ENCODE measurements around the gene PNLDC1.

PNLDC1 gene

DNA sequence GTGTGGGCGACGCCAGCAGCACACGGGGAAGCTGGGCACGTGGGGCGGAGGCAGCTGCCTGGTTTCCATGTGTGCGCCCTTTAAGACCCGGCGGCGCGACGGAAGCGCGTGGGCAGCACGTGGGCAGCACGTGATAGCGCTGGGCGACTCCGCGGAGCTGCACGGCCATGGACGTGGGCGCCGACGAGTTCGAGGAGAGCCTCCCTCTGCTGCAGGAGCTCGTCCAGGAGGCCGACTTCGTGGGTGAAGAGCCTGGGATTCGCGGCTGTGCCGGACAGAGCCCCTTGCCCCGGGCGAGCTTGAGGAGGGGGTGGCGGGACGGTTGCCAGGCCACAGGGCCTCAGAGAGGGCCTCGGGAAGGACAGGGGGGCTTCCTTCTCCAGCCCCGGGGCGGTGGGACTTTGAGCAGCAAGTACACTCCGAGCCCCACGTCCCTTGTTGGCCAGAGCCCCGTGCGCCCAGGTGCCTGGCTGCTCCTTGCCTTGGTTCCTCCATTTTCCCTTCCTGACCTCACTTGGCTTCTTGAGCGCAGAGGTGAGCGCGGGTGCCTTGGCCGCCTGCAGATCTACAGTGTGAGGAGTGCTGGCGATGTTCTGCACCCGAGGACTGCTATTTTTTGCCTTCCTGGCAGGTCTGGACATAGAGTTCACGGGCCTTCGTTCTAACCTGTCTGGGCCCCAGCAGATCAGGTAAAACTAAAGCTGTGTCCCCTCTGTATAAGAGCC lies at the start of gene PNLDC1:
Gene PNLDC1 (plus strand): TSS at position 136 of the 725 bp plus-strand sequence. CDS start 32 bp downstream, at position 168.
- no peak for DNase-seq

DNA sequence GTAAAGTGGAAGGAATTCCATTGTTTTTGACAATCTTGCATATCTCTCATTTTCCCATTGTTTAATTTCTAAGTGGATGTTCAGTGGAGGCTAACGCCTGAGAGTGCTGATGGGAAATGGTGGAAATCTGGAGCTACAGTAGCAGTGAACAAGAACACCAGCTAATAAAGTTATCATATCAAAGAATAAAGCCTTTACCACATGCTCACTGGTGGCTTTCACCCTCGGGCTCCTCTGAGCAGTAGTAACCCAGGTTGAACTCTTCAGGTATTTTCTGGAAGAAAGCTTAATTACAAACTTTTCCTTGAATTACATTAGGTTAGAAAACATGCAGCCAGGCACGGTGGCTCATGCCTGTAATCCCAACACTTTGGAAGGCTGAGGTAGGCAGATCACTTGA lies 48.6 kb upstream of the PNLDC1 start:
- no peak for DNase-seq

GRCh38 chr6:159753081-159753872 lies 46.8 kb upstream of the PNLDC1 start:
- no peak for DNase-seq

DNA sequence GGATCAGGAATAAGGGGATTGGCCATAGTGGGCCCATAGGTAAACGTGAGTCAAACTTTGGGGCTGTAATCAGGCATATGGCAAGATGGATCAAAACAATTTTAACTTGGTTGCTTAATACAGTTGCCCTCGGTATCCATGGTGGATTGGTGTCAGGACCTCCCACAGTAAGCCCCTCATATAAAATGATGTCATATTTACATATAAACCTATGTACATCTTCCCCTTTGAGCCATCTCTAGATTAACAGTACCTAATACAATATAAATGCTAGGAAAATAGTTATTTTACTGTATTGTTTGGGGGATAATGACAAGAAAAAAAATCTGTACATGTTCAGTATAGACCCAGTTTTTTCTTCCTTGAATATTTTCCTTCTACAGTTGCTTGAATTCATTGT lies 45.7 kb upstream of the PNLDC1 start:
- no peak for DNase-seq

- DNase-seq, result no peak
These were observed 44.8 kb upstream of the PNLDC1 start for GRCh38 chr6:159754959-159755914.

DNA sequence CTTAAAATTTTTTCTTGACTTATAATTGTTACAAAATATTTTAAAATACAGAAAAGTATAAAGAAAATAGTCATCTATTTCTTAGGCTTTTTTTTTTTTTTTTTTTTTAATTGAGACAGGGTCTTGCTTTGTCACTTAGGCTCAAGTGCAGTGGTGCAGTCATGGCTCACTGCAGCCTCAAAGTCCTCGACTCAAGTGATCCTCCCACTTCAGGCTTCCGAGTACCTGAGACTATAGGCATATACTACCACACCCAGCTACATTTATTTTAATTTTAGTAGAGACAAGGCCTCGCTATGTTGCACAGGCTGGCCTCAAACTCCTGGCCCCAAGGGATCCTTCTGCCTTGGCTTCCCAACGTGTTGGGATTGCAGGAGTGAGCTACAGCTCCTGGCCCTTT lies 43.6 kb upstream of the PNLDC1 start:
- no peak for DNase-seq

- no peak for DNase-seq
These were observed 41.8 kb upstream of the PNLDC1 start for GRCh38 chr6:159758031-159759001.

DNA sequence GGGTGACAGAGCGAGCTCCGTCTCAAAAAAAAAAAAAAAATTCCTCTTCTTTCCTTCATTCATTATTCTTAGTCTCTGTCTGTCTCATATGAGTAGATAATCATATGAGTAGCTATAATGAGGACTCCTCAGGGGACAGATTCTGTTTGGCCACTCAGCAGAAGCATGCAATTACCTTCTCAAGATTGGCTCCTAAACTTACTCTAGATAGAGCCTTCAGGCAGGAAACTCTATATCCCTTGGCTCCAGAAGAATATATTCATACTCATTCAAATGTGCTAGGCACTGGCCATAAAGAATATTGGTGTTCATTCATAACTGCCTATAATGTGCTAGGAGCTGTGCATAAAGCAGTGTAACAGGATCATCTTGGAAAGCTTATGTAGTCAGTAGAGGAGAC lies 40.4 kb upstream of the PNLDC1 start:
- DNase-seq, result no peak

DNA sequence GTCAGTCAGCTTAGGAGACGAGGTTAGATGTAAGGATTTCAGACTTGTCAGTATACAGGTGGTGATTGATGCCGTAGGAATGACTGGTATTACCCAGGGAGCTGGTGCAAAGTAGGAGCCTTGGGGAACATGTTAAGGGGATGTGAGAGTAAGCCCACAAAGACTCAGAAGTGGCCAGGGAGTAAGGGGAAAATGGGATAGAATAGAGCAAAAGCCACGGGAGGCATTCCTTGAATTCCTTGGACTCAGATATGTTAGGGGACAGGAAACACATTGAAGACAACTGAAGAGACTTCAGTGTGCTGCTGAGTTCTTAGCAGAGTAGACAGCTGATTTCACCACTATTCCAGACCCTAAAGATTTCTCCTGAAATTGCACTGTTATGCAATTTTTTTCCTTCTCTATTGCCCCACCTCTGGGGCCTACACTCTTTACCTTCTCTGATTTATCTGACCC lies 39.4 kb upstream of the PNLDC1 start:
- no peak for DNase-seq

DNA sequence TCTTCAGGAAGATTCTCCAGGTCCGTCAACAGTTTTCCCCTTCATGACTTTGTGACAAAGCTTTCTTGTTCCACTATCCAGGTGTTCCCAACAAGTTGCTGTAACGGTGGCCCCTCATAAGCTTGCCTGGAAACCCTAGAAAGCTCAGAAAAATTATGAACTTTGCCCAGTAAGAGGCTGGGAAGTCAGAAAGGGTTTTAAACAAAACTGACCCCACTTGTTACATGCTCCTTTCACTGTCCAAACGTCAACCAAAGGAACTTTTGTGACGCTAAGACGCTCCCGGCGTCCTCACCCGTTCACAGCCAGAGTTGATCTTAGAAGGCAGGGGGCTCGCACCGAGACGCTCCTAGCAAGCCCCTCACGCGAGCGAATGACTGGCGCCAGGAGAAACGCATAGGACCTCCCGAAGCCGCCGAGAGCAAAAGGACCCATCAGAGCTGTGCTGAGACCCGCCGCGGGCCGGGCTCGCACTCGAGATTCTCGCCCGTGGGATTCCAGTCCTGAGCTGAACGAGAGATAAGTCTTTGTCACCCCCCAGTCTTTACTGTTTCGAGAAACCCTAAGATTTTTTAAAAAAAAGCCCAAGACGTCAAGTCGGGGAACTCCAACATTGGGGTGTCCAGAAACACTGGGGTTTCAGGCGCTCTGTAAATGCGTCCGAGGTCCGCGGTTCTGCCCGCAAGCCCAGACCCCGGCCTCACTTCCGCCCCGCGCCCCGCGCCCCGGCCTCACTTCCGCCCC lies 38.8 kb upstream of the PNLDC1 start:
- no peak for DNase-seq

DNA sequence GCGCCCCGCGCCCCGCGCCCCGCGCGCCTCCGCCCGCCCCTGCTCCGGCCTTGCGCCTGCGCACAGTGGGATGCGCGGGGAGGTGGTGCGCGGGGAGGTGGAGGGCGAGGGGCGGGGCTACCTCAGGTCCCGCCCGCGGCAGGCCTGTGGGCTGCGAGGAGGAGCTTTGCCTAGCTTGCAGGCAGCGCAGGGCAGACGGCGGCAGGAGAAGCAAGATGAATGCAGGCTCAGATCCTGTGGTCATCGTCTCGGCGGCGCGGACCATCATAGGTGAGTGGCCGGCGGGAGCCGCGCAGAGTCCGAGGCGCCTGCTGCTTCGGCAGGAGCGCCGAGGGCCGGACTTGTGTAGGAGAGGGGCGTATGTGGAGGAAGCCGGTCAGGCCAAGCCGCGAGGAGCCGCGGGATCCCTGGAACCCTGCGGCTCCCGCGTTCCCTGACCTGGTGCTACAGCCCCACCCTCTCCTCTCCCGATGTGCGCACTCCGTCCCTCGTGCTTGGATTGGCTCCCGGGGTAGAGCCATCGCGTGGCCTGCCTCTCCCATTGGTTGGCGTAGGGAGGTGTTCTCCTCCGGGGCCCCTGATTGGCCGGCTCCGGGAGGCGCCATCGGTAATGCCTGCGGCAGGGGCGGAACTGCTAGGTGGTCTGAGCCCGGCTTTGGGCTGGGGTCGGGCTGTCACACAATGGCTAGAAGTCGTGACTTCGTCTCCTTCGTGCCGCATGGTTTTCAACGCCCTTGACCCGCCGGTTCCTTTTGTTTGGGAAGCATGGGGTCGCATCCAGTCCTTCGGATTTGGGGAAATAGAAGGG lies 38.0 kb upstream of the PNLDC1 start, which contains the start of gene ACAT2:
Gene ACAT2 (plus strand): TSS at position 173 of the 808 bp plus-strand sequence. CDS start 43 bp downstream, at position 216.
- peak; percentile 83 for DNase-seq

DNA sequence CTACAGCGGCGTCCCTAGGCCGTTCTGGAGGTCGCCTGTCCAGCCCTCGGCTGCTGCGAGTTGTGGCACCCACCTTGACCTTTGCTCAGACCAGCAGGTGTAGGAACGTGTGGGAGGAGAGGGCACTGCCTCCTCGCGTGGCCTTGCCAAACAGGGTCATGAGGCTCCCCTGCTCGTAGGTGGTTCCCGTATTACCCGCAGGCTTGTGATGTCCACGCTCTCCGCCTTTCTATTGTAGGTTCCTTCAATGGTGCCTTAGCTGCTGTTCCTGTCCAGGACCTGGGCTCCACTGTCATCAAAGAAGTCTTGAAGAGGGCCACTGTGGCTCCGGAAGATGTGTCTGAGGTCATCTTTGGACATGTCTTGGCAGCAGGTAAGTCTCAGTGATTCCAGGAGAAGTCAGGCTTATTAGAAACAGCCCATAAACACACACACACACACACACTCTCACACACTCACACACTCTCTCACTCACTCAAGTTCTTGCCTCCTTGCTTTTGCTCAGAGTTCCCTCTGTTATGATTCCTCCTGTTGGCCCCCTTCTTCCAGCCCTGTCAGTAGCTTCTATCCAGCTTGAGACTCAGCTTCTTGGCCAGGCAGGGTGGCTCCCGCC lies 37.3 kb upstream of the PNLDC1 start:
- no peak for DNase-seq

DNA sequence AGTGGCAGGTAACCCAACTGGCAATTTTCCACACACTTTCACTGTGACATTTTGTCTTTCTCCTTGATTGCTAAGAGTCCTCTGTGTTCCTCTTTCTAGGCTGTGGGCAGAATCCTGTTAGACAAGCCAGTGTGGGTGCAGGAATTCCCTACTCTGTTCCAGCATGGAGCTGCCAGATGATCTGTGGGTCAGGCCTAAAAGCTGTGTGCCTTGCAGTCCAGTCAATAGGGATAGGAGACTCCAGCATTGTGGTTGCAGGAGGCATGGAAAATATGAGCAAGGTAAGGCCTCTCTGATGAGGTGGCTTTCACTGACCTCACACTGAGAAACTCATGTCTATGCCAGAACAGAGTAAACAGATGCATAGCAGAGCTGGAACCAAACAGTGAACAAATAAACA lies 33.2 kb upstream of the PNLDC1 start:
- no peak for DNase-seq

DNA sequence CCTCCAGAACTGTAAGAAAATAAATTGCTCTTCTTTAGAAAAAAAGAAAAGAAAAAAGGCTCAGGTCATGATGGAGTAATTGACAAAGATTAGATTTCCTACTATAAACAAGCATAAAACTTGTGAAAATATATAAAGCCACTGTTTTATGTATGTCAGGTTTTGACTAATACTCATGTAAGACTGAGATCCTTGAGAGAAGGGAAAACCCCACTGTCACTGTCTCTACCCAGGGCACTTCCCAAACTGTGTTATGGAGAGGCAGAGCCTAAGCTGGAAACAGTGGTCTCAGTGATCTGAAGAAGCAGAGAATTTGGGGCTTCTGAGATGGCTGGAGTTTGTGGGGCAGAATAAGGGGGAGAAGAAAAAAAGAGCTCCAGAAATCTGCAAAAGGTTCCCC lies 30.6 kb upstream of the PNLDC1 start:
- no peak for DNase-seq

GRCh38 chr6:159772196-159772595 lies 27.9 kb upstream of the PNLDC1 start:
- DNase-seq, result no peak

- DNase-seq, result no peak
These were observed 22.7 kb upstream of the PNLDC1 start for GRCh38 chr6:159777240-159777904.

DNA sequence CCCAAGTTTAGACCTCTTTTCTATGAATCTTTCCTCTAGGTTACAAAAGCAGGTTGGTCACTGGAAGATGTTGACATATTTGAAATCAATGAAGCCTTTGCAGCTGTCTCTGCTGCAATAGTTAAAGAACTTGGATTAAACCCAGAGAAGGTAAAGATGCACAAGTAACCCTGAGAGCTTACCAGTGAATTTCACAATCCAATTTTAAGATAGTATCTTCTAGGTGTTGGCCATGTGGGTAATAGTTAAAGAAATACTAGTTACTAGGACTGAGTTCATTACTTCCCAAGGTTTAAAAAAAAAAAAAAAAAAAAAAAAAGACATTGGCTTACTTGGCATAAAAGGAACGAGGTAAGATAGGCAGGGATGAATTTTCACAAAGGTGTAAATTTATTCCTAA lies 21.9 kb upstream of the PNLDC1 start:
- DNase-seq, result no peak

DNA sequence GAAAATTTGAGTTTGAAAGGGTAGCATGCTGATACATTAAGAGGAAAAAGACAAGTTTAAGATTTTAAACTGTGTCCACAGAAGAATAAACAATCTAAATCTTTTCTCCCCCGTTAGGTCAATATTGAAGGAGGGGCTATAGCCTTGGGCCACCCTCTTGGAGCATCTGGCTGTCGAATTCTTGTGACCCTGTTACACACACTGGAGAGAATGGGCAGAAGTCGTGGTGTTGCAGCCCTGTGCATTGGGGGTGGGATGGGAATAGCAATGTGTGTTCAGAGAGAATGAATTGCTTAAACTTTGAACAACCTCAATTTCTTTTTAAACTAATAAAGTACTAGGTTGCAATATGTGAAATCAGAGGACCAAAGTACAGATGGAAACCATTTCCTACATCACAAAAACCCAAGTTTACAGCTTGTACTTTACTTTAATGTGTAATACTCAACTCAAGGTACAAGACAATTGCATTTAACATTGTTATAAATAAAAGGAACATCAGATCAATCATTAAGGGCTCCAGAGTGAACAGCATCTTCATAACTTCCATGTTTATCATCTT lies 21.5 kb upstream of the PNLDC1 start:
- no peak for DNase-seq

GRCh38 chr6:159788276-159788675 lies 11.8 kb upstream of the PNLDC1 start:
- DNase-seq, result no peak
